ENCODE results near the gene AMY2B.
"Not testable (repeated sequence)": the region's sequence is repeated elsewhere in the genome, so short reads cannot be mapped to it uniquely, and the experiment has no call there.

Gene AMY2B

GRCh38 chr1:103627436-103627835 lies 56.0 kb downstream of the AMY2B start:
- not testable (repeated sequence) for DNase-seq
